Measurements from ENCODE around the gene ARSB.

DNA sequence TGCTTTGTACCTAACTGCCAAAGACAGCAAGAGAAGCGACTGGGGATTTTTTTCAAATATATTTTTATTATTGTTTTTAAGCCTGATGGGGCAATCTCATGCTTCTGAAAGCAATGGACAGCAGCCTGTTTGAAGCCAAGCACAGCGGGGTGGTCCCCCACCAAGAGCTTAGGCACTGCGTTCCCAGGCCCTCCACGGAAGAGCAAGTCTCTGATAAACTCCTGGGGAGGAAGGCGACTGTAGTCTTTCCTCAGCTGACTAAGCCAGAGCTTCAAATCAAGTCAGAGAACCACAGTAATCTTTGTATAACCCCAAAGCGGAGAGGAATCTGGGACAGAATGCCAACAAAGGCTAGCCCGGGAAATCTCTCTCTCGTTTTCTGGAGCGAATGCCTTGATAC, 54.4 kb downstream of the ARSB start:
- TF ChIP-seq, protein P1, sequence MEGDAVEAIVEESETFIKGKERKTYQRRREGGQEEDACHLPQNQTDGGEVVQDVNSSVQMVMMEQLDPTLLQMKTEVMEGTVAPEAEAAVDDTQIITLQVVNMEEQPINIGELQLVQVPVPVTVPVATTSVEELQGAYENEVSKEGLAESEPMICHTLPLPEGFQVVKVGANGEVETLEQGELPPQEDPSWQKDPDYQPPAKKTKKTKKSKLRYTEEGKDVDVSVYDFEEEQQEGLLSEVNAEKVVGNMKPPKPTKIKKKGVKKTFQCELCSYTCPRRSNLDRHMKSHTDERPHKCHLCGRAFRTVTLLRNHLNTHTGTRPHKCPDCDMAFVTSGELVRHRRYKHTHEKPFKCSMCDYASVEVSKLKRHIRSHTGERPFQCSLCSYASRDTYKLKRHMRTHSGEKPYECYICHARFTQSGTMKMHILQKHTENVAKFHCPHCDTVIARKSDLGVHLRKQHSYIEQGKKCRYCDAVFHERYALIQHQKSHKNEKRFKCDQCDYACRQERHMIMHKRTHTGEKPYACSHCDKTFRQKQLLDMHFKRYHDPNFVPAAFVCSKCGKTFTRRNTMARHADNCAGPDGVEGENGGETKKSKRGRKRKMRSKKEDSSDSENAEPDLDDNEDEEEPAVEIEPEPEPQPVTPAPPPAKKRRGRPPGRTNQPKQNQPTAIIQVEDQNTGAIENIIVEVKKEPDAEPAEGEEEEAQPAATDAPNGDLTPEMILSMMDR (IDR thresholded peaks at IDR 0.05; ENCODE audit: low read depth, low read length, poor library complexity, severe bottlenecking) = no peak
- no peak for TF ChIP-seq EZH2phosphoT487 (IDR thresholded peaks at IDR 0.05; ENCODE audit: borderline replicate concordance, low read length)
